Thyroid gland (tissue), 4 donors: ENCODE results near the gene CDC42SE1.

ENCODE experiments used
- CTCF ChIP-seq, 6 experiments: fragments of 200-600 bp in 3 of 6; fragments of 450-650 bp in 3 of 6; sonication (generic) in 3 of 6; IDR thresholded peaks; one replicate each; pipeline ENCODE4 v1.5.1; 2016 to 2019; ENCODE audit warnings: antibody characterized with exemption in 6 of 6, mild to moderate bottlenecking in 2 of 6, inconsistent platforms in 1 of 6, moderate library complexity in 1 of 6
- POLR2A ChIP-seq, 2 donors: fragments of 450-650 bp; IDR thresholded peaks; one replicate each; pipeline ENCODE4 v1.6.1; 2017; ENCODE audit warnings: antibody characterized with exemption in 2 of 2, mild to moderate bottlenecking in 2 of 2, moderate library complexity in 1 of 2

DNA sequence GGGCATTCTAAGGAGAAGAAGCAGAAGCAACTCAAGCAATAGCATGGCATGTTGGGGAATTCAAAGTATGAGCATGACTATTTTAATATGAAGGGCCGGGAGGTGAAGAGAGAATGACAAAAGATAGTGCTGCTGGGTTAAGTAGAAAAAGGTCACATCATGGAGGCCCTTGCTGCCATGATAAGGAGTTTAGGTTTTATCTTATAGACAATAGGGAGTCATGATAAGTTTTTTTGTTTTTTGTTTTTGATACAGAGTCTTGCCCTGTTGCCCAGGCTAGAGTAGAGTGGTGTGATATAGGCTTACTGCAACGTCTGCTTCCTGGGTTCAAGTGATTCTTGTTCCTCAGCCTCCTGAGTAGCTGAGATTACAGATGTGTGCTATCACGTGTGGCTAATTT lies 19.9 kb downstream of the CDC42SE1 start:
- TF ChIP-seq CTCF (IDR thresholded peaks at IDR 0.05) (no peak), POLR2A (IDR thresholded peaks at IDR 0.05) (no peak)
